Activated naive CD4-positive, alpha-beta T cell treated with anti-CD3 and anti-CD28 coated beads, Interleukin-2, amount 50 U/mL, for 24 hours (primary cell): ENCODE data around the gene AP1S1.

ENCODE experiments used
- H3K27ac Mint-ChIP-seq: one replicate; pipeline ENCODE4 v1.8.0; 2021; ENCODE audit warnings: mild to moderate bottlenecking, mixed read lengths
- H3K27me3 Mint-ChIP-seq: one replicate; pipeline ENCODE4 v1.8.0; 2021; ENCODE audit warnings: mixed read lengths
- H3K36me3 Mint-ChIP-seq: one replicate; pipeline ENCODE4 v1.8.0; 2021; ENCODE audit warnings: mixed read lengths
- H3K4me1 Mint-ChIP-seq: one replicate; pipeline ENCODE4 v1.8.0; 2021; ENCODE audit warnings: mixed read lengths
- H3K4me3 Mint-ChIP-seq: one replicate; pipeline ENCODE4 v1.8.0; 2021; ENCODE audit warnings: mild to moderate bottlenecking, mixed read lengths
- H3K9me3 Mint-ChIP-seq: one replicate; pipeline ENCODE4 v1.8.0; 2021; ENCODE audit warnings: mixed read lengths

The AP1S1 gene

GRCh38 chr7:101162551-101163278 lies 8.4 kb downstream of the AP1S1 start:
- Mint-ChIP-seq H3K9me3 (no peaks in the 10 kb centered on the region), H3K36me3 (peaks cover 3% of the 10 kb centered on the region), H3K4me1 (peaks cover 32% of the 10 kb centered on the region), H3K27me3 (peaks cover 21% of the 10 kb centered on the region), H3K4me3 (peak overlapping the region; percentile 74), H3K27ac (no peak overlapping the region)

DNA sequence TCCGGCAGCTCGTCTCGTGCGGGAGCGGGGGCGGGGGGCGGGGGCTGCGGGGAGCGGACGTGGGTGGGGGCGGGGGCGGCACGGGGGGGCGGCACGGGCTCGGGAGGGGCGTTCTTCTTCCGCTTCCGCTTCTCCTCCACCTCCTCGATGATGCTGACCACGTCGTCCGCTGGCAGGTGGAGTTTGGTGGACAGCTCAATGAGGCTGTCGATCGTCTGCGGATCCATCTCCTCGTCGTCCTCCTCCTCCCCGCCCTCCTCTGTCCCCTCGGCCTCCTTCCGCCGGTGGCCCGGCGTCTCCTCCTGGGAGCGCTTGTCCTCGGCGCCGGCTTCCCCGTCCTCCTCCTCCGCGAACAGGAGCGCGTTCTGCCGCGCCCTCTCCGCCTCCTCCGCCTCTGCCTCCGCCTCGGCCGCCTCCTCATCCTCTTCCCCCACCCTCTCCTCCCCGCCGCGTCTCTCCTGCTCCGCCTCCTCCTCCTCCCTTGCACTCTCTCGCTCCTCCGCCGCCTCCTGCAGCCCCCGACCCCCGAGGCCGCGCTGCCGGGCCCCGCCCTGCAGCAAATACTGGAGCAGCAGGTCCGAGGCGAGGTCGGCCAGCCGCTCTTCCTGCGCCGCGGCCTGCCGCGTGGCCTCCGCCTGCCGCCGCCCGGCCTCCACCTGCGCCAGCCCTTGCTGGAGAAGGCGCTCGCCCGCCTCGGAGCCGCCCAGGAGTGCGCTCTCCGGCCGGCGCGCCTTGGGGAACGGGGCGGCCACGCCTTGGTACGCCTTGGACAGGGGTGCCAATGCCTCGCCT lies 9.2 kb downstream of the AP1S1 start:
- no peaks in the 10 kb centered on the region for H3K36me3 Mint-ChIP-seq
- peak overlapping the region; percentile 76 for H3K4me3 Mint-ChIP-seq
- peaks cover 26% of the 10 kb centered on the region for H3K27me3 Mint-ChIP-seq
- H3K4me1 Mint-ChIP-seq = peaks cover 36% of the 10 kb centered on the region
- H3K9me3 Mint-ChIP-seq = no peaks in the 10 kb centered on the region
- no peak overlapping the region for H3K27ac Mint-ChIP-seq

GRCh38 chr7:101164071-101164840 lies 10.0 kb downstream of the AP1S1 start:
- H3K27ac Mint-ChIP-seq = no peak overlapping the region
- H3K27me3 Mint-ChIP-seq = peaks cover 28% of the 10 kb centered on the region
- H3K4me1 Mint-ChIP-seq = peaks cover 42% of the 10 kb centered on the region

DNA sequence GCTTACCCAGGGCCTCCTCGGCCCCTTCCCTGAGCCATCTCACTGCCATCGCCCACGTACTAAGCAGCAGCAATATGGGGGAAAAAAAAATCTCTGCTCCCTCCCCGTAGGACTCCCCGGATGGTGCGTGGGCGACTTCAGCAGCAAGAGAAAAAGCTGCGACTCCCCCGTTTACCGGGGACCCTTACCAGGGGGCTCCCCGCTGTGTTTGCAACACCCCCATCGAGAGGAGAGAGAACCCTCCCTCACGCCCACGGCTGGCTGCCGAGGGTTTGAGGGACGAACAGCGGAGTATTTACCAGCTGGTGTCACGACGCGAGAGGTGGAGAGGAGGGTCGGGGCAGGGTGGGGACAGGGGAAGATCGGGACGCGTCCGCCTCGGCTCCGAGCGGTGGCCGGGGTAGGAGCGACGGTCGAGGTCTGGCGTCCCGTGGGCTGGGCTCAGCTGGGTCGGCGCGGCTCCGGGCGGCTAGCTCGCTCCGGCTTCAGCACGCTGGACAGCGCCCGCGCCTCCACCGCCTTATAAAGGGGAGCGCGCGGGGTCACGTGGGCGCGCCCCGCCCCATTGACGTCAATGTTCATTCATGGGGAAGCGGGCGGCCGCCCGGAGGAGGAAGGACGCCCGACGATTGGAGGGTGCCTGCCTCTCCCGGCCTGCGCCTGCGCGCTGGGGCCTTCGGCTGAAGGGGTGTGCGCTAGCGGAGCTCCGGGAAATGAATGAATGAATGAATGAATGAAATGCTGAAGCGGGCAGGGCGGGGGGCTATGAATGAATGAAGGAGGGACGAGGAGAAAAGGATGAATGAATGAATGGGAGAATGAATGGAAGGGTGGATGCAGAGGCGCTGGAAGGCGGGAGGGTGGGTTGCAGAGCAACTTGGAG lies 11.0 kb downstream of the AP1S1 start, which contains the start of gene VGF:
Gene VGF, minus strand, starts transcription at position 495 of the 883 bp plus-strand sequence. CDS start 726 bp downstream, outside the sequence.
- Mint-ChIP-seq H3K27ac (peak within 1 kb of the TSS; percentile 76), H3K4me3 (peak within 1 kb of the TSS; percentile 78), H3K9me3 (no peaks in the 10 kb centered on the region), H3K27me3 (peaks cover 33% of the 10 kb centered on the region), H3K36me3 (no peaks in the 10 kb centered on the region), H3K4me1 (peaks cover 51% of the 10 kb centered on the region)

More at GRCh38 chr7:101164071-101164840, 10.0 kb downstream of the AP1S1 start:
- Mint-ChIP-seq H3K36me3 (no peaks in the 10 kb centered on the region), H3K9me3 (no peaks in the 10 kb centered on the region), H3K4me3 (peak overlapping the region; percentile 44)

GRCh38 chr7:101165958-101166647 lies 11.8 kb downstream of the AP1S1 start:
- Mint-ChIP-seq H3K9me3 (no peaks in the 10 kb centered on the region), H3K27me3 (peaks cover 40% of the 10 kb centered on the region), H3K36me3 (no peaks in the 10 kb centered on the region), H3K4me3 (peak overlapping the region; percentile 78), H3K27ac (no peak overlapping the region), H3K4me1 (peaks cover 59% of the 10 kb centered on the region)

- H3K27ac Mint-ChIP-seq = no peak overlapping the region
- no peaks in the 10 kb centered on the region for H3K36me3 Mint-ChIP-seq
- peaks cover 43% of the 10 kb centered on the region for H3K27me3 Mint-ChIP-seq
- no peaks in the 10 kb centered on the region for H3K9me3 Mint-ChIP-seq
- H3K4me3 Mint-ChIP-seq = no peak overlapping the region
- H3K4me1 Mint-ChIP-seq = peaks cover 64% of the 10 kb centered on the region
Measured at GRCh38 chr7:101166648-101166908, 12.3 kb downstream of the AP1S1 start.

DNA sequence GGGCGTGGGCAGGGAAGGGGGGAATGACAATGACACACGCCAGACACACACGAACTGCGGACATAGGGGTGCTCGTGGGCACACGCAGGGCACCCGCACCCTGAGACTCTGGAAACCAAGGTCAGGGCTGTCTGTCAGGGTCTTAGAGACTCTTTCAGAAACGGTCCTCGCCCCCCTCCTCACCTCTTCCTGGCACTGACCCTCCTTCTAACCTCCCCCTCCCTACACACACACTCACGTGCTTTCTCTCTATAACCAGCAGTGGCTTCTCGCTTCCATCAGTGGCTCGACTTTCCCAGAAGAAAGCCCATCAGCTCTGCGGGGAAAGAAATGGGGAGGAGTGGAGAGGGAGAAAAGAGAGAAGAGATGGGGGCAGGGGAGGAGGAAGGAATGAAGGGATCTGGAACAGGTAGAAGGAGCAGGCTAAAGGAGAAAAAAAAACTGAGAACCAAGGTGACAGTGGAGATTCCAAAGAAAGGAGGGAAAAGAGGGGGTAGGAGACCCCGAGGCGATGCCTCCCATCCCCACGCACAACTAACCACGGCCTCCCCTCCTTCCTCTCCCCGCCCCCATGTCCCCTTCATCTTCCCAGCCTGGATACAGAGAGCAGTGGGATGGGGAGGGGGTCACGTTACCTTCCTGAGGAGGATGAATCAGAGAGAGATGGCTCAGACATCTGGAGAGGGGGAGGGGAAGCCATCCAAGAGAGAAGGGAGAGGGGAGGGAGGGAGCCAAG lies 12.8 kb downstream of the AP1S1 start:
- Mint-ChIP-seq H3K27ac (no peak overlapping the region), H3K4me1 (peaks cover 68% of the 10 kb centered on the region), H3K4me3 (peak overlapping the region; percentile 36), H3K36me3 (no peaks in the 10 kb centered on the region), H3K9me3 (no peaks in the 10 kb centered on the region), H3K27me3 (peaks cover 48% of the 10 kb centered on the region)

- Mint-ChIP-seq H3K36me3 (no peaks in the 10 kb centered on the region), H3K9me3 (no peaks in the 10 kb centered on the region), H3K4me1 (peaks cover 68% of the 10 kb centered on the region), H3K4me3 (peak overlapping the region; percentile 15), H3K27me3 (peaks cover 48% of the 10 kb centered on the region), H3K27ac (no peak overlapping the region)
Measured at GRCh38 chr7:101167645-101168411, 13.6 kb downstream of the AP1S1 start.

DNA sequence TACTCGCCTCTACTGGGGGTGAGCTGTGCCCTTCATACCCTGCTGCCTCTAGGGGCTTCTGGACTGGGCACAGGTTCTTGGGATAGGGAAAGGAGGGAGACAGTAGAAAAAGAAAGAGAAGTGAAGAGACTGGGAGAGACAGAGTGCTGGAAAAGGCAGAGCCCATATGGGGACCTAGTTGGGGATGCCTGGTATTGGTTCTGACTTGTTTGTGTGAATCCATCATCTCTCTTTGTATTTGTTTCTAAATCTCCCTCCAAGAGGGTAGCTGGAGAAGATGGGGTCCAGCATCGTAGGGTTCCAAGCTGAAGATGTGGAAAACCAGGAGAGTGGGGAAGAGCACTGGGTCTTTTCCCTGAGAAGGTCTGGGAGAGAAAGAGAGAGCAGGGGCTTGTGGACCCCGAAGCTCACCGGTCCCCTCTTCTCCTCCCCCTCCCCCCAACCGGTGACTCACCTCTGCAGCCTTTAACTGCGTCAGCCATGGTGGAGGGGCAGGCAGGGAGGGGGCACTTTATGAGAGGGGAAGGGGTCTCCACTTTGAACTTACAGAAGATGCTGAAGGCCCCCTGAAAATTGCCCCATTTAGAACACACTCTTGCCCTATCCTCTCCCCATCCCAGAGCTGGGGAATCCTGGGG lies 14.3 kb downstream of the AP1S1 start:
- Mint-ChIP-seq H3K4me1 (peaks cover 73% of the 10 kb centered on the region), H3K27ac (no peak overlapping the region), H3K36me3 (no peaks in the 10 kb centered on the region), H3K4me3 (peak overlapping the region; percentile 15), H3K27me3 (peaks cover 50% of the 10 kb centered on the region), H3K9me3 (no peaks in the 10 kb centered on the region)

DNA sequence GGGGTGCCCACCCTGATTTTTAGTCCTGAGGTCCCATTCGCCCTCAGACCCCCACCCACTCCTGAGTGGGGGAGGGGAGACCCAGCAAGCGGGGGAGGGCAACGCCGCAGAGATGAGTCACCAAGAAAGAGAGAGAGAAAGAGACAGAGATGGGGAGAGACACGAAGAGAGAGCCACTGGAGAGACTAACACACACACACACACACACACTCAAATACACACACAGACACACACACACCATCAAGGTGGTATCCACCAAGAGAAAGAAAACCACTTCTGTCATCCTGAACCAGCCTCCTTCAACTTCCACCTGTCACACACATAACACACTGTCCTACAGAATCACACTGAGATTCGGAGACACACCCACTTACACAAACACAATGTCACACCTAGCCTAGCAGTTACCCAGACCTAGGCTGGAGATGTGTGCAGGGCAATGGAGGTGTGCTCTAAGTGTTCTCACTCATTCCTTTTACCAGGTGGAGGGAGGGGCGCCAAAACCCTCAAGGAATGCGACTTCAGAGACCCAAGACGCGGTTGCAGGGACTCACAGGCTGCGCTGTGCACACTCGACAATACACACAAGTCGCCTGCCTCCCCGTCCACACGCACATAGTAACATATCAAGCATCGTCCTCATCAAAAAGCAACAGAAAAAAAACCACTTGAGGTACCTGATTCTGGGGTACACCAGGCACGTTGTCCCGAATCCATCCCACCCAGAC lies 15.0 kb downstream of the AP1S1 start:
- Mint-ChIP-seq H3K27ac (no peak overlapping the region), H3K27me3 (peaks cover 55% of the 10 kb centered on the region), H3K4me1 (peaks cover 80% of the 10 kb centered on the region), H3K36me3 (peaks cover 2% of the 10 kb centered on the region), H3K9me3 (no peaks in the 10 kb centered on the region), H3K4me3 (peak overlapping the region; percentile 7)

DNA sequence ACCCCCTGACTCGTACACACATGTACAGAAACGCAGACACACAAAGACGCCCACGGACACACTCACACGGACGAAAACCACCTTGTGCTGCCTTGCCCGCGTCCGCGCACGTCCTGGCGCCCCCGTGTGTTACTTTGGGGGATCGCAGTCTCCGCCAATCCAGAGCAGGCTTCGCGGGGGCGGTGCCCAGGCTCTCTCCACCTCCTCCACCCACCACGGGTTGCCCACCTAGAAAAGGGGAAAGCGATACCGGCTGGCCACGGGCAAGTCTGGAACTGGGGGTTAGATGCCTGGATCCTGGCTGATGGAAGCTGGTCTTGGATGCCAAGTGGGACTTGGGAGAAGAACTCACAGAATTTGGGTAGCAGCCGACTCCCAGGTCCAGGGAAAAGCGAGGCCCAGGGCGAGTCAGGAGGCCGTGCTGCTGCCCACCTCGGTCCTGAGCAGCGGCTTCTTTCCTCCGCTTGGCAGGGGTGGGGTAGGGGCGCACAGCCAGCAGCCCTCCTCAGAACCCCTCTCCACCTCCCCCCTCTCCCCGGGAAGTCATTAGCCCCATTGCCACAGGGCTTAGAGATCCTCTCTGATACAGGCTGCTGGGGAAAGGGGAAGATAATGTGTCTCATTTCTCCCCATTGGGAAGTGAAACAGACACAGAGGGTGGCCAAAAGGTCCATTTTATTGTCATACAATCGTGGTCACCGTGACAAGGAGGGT lies 15.7 kb downstream of the AP1S1 start:
- H3K4me3 Mint-ChIP-seq = peak overlapping the region; percentile 7
- no peaks in the 10 kb centered on the region for H3K9me3 Mint-ChIP-seq
- peaks cover 58% of the 10 kb centered on the region for H3K27me3 Mint-ChIP-seq
- no peak overlapping the region for H3K27ac Mint-ChIP-seq
- H3K36me3 Mint-ChIP-seq = peaks cover 2% of the 10 kb centered on the region
- H3K4me1 Mint-ChIP-seq = peaks cover 80% of the 10 kb centered on the region
